DMS79 (cell line): ENCODE results near the gene COL4A3.

Experiments used
- DNase-seq: peaks from one replicate; lab custom pipeline; 2025; lab: John Stamatoyannopoulos, UW

The COL4A3 gene

DNA sequence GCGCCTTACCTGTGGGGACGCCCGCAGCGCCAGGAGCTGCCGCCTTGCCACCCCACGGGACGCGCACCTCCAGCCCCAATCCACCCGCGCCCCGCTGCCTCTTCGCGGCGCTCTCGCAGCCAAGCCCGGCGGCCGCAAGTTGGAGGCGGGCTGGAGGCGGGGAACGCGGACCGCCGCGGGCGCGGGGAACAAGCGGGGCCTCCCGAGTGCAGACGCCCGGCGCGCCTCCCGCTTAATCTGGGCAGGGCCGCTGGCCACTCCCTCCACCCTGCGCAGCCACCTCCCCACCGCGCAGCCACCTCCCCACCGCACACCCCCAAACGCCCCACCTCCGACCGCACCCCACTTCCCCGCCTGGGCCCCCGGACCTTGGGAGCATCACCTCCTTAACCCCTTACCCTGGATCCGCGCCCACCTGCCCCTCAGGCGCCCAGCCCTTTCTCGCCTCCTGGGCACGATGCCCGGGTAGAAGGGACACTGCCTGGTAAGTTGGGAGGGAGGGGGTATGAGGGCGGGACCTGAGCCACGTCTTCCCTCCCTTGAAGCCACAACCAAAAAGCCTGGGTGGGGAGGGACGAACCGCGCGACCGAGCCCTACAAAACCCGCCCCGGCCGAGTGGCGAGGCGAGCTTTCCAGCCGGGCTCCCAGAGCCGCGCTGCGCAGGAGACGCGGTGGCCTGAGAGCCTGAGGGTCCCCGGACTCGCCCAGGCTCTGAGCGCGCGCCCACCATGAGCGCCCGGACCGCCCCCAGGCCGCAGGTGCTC lies at the start of gene COL4A3, which contains the start of gene COL4A4:
TSS of gene COL4A3 (plus strand) at position 627 of the 765 bp plus-strand sequence. CDS start at position 730, 103 bp downstream.
TSS of gene COL4A4 (minus strand) at position 208 of the 765 bp plus-strand sequence. CDS start 16,722 bp downstream, outside the sequence.
- DNase-seq: no peak

- no peak for DNase-seq
Observed at GRCh38 chr2:227115761-227116160, 48.7 kb upstream of the COL4A3 start.

GRCh38 chr2:227117027-227117426 lies 47.4 kb upstream of the COL4A3 start:
- no peak for DNase-seq

GRCh38 chr2:227117852-227118251 lies 46.6 kb upstream of the COL4A3 start:
- DNase-seq: no peak

GRCh38 chr2:227118353-227118752 lies 46.1 kb upstream of the COL4A3 start:
- no peak for DNase-seq

GRCh38 chr2:227123697-227124096 lies 40.7 kb upstream of the COL4A3 start:
- DNase-seq: no peak

DNA sequence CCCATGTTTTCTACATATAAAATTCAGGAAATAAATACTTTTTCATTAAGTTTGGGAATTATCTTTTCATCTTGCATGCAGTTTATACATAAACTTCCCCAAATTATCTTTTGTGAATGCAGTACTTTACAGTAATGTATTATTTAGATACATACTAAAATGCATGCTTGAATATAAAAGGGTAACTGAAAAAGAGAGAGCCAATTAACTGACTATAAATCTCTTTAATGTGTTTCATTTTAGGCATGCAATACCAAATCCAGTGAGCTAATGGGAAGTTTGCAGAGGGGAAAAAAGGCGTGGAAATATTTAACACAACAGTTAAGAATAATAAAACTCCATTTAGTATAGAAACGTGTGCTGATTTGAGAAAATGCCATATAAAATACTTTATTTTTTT lies 39.6 kb upstream of the COL4A3 start:
- DNase-seq: no peak

- no peak for DNase-seq
Observed at GRCh38 chr2:227125506-227125905, 38.9 kb upstream of the COL4A3 start.

- DNase-seq: no peak
Observed at GRCh38 chr2:227127201-227127600, 37.2 kb upstream of the COL4A3 start.

DNA sequence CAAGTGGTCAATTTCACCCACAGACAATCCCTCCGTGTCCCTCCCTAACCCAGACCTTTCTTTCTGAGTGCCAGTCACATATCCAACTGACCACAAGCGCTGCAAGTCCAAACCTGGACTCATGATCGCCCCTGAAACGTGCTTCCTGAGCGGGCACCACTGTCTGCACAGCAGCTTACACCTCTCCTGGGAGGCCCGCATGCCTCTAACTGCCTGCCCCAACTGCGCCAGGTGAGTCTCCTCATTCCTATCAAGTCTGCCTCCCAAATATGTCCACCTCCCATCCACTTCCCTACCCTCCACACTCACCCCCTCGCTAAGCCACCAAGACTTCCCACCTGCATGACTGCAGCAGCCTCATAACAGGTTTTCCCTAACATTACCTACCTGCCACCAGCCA lies 33.8 kb upstream of the COL4A3 start:
- no peak for DNase-seq

DNA sequence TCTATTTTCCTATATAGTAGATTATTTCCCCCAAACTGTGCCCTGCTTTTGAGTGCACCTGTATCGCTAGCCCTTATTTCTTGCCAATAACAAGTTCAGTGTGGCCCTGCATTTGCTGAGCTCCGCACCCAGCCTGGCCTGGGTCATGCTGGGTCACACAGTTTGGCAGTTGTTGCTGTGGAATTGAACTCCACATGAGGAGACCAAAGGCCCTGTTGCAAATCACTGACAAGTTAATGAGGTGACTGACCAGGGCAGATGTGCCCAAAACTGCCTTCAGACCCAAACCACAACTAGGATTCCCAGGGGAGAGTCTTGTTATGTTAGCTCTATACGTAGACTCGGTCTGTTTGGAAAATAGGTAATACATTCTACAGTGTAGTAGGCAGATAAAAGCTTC lies 31.4 kb upstream of the COL4A3 start:
- DNase-seq: no peak

DNA sequence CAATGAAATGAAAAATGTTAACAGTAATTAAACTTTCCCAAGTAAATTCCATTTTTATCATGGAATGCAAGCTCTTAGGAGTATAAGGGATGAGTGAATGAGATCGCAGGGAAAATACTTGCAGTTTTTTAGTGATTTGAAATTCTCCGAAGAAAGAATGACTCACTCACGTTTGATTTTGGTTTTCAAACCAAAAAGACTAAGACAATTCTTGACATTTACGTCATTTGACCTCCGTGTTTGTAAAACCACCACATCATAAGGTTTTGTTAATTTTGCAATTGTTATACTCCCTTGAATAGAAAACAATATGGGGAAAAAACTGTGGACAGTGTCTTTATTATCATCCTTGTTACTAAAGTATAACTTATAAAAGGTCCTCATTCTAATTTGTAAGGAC lies 29.8 kb upstream of the COL4A3 start:
- no peak for DNase-seq

GRCh38 chr2:227141301-227141700 lies 23.1 kb upstream of the COL4A3 start:
- no peak for DNase-seq

GRCh38 chr2:227143895-227144294 lies 20.5 kb upstream of the COL4A3 start:
- DNase-seq: no peak

DNA sequence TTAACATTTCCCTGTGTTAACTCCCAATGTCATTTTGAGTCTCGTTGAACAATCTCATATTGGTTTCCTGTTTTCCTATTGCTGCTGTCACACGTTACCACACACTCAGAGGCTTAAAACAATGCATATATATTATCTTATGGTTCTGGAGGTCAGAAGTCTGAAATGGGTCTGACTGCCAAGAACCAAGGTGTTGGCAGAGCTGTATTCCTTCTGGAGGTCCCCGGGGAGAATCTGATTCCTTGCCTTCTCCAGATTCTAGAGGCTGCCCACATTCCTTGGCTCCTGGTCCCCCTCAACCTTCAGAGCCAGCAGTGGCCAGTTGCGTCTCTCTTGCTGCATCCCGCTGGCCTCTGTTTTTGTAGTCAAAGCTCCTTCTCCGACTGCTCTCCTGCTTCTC lies 18.0 kb upstream of the COL4A3 start:
- DNase-seq: no peak

DNA sequence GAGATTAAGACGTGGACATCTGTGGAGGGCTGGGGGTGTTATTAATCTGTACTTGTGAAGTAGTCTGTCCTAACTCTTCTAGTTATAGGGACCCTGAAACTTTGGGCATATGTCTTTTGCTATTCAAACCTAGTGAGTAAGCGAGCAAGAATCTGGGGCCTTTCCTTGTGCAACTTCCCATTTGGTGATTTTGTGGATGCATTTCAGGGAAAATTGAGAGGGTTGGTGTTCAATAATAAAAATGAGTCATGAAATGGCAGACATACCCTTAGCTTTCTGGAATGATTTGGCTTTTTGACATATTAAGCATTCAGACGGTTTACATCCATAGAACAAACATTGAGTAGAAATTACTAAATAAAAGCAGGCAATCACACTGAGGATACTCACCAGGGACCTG lies 17.4 kb upstream of the COL4A3 start:
- no peak for DNase-seq

- DNase-seq: no peak
Observed at GRCh38 chr2:227148106-227148505, 16.3 kb upstream of the COL4A3 start.

- DNase-seq: no peak
Observed at GRCh38 chr2:227150222-227150936, 14.0 kb upstream of the COL4A3 start.

DNA sequence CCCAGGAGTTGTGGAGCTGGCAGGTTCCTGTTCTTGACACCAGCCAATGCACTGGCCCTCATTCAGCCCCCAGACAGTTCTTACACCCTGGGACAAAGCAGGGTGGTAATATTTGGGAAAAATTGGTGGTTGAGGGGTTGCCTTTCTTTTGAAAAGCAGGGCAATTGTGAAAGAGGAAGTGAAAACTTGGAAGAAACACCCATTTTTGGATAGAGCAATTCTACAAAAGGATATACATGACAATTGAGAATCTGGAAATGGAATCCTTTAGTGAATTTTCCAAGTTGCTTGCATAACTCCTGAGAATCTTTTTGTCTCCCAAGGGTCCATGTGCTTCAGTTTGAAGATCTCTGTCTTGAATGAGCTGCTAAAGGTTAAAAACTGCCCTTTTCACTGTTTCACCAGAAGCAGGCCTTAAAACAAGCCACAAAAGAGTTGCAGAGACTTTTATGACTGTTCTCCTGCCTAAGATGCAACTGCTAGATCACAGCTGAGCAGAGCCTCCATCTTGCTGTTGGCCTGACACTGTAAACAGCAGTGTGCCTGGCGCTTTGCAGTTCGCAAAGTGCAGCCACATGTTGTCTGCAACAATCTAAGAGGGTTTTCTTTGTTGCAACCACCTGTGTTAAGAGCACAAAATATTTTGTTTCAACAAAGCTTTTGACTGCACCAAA lies 12.2 kb upstream of the COL4A3 start:
- no peak for DNase-seq

DNA sequence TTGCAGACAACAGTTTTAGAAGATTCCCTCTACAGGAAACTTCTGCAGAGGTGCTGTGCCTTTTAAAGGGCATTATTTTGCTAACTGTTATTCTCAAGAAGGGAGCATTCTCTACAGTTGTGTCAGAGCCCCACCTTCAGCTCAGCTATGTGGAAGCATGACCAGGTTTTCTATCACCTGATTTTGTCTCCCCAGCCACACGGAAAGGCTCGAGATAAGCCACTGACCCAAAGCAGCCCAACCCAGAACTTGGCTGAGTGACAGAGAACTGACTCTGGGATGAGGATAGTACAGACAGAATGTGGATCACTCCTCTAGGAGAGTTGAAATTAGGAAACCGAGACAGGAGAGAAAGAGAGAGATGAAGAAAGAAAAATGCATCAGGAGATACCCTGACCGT lies 11.1 kb upstream of the COL4A3 start:
- no peak for DNase-seq

DNA sequence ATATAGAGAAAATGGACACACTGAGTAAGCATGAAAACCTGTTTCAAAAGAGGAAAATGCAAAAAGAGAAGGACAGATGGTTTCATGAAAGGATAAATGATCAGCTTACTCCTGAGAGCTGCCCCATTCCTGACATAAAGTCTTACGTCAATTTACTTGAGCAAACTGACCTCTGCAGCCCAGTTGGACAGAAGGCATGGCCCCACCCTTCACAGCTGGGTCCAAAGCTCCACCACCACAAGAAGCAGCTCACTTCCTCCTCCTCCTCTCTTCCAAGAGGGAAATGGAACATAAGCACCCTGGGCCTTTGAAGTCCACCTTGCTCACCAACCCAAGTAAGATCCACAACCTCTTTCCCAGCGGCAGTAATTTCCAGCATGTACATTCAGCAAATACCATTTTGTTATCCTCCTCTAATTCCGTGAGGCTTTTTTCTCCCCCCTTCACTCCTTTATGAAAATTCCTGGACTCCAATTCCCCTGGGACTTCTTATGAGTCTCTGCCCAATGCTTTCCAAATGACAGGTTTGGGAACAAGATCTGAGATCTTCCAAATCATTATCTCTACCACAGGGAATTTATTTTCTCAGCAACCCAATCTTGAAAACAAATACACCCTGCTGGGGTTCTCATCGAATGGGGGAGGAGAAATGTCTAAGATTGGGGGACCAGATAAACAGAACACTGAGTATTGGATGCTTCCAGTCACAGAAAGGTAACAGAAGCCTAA lies 10.5 kb upstream of the COL4A3 start:
- no peak for DNase-seq
